Cerebellar nuclear complex (tissue), 1 donor: Measurements from ENCODE around the gene GRIN2B.

Experiments
- DNase-seq, 2 experiments: peaks; one replicate each; lab custom pipeline; 2025; lab: John Stamatoyannopoulos, UW

Gene GRIN2B

DNA sequence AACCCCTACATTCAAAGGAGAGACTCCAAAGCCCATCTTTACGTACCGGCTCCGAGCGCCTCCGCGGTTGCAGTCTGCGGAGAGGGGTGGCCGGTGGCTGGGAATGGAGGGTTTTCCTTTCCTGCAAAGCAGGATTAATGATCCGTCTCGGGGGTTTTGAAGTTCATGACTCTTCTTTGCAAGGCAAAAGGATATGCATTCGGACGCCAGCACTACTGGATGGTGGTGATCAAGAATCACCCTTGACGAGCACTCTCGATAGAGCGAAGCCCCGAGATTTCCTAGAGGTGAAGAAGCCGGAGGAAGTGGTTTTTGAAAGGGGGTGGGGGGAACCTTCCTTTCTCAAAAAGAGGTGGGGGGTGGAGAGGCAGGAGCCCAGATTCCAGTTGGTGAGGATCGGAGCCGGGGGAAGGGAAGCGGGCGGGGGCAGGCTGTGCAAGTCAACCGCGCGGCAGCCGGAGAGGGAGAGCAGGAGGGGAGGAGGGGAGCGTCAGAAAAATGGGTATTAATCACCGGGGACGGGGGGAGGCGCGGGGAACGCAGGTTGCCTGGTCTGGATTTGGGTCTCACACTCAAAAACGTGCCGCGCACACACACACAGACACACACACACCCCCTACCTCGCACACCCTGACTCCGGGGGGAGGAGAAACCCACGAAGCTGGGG is at the start of gene GRIN2B:
Gene GRIN2B, minus strand, starts transcription at position 307 of the 667 bp plus-strand sequence. CDS start 115,394 bp downstream, outside the sequence.
- no peak for DNase-seq

DNA sequence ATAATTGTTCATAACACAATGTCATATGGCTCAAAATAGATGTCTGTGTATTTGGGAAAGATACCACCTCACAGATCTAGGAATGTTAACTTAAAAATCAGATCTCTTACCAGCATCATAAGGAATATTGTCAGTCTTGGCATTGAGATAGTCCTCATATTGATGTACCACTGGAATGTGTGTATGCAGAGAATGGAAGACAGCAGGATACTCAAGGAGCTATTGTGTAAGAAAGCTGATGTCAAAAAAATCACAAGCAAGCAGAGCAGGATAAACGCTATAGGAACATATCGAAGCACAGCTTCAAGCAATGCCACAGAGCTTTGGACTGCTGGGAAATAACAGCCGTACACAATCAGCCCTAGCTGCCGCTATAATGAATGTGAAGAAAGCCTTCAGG is 45.1 kb upstream of the GRIN2B start:
- no peak for DNase-seq

DNA sequence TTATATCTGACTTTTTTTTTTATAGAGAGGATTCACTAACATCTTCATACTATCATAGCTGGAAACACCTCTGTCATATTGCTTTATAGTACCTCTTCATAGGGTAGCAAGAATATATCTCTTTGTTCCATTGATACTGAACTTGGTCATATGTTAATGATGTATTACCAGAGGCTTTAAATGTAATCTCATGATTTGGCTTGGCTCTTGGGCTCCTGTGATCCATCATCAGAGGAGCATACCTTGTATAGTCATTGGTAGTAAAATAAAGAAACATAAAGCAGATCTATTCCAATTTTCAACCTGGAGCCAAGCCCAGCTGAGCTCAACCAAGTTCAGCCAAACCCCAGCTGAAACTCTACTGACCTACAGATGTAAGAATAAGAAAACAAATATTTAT is 43.2 kb upstream of the GRIN2B start:
- DNase-seq, result no peak

DNA sequence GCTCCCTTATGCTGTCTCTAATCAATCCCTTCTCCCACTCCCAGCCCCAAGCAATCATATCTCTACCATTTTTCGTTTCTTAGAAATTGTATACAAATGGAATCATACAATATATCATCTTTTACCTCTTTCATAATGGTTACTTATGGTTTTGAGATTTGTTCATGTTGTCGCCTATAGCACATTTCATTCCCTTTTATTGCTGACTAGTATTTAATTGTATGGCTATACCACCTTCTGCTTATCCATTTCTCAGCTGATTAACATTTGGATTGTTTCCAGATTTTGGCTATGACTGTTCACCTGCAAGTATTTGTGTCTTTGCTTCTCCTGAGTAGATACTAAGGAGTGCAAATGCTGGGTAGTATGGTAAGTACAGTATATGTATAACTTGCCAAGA is 36.7 kb upstream of the GRIN2B start:
- no peak for DNase-seq

DNA sequence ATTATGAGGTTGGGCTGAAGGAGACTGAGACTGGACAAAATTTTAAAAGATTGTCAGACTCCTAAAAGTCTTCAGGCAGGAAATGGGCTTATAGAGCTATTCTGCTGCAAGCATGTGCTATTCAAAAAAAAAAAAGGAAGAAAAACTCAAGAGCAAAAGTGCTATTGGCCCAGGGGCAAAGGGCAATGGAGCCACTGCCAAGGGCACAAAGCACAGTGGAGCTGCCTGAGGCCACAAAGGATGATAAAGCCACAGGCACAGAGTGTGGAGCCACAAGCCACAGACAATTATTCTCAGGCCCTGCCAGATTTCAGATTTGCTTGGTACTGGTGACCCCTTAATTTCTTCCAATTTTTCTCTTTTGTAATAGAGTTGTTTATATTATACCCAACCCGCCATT is 29.6 kb upstream of the GRIN2B start:
- no peak for DNase-seq

DNA sequence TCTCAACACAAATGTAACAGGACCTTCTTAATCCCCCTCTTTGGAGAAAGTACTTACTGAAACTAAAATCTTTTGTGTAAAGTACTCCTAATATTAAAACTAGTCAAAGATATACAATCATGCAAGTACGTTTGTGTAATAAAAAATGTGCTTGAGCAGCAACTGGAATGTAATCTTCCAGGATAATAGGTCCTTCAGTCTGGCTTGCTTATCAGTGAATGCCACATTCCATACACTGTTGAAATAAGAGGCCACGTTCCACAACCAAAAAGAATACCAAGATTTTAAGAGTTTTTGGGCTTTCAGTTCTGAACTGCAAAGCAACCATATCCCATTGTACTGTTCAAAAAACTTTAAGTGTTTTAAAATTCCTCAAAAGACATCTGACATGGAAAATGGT is 26.2 kb upstream of the GRIN2B start:
- DNase-seq, result no peak

DNA sequence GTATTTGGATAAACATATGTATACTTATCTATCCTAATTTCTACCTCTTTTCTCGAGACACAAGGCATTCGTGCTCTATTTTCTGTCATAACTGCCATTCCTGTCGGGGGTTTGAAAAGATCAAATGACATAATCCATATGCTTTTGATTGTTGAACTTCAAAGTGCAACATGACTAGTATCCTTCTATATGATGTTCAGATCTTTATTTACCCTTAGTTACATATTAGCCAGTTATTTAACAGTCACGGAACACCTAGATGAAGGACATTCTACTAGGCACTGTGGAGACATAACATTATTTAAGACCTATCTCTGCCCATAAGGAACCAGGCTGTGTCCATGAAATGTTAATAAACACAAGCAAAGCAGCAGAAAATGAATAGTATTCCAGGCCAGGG is 11.2 kb upstream of the GRIN2B start:
- no peak for DNase-seq

DNA sequence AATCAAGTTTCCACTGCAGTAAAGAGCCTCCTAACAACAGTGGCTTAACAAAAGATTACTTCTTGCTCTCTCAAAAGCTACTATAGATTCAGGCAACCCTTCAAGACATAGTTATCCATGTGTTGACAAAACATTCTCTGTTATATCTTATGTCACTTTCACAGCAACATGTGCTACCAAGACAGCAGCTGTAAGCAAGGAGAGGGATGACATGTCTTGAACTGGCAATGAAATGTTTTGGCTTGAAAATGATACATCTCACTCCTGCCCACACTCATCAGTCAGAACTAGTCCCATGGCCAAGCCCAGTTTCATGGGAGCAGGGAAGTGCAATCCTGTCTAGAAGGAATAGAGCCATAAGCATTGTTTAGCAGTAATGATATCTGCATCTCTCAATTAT is 10.7 kb upstream of the GRIN2B start:
- no peak for DNase-seq

DNA sequence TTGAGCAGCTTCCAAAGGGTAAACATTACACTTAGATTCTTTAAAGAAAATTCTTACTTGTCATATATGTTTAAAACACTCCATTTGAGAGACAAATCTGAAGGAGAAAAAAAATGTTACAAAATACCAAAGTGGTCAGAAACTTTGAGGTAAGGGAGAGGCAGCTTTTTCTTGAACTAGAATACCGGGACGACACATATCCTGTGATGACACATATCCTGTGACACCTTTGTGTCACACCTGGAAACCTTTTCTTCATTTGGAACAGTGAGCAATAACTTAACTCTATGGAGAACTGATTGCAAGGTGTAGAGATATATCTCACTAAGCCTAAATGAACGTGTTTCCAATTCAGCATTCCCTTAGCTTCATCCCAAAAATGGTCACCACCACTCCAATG is 4.6 kb upstream of the GRIN2B start:
- DNase-seq, result no peak

DNA sequence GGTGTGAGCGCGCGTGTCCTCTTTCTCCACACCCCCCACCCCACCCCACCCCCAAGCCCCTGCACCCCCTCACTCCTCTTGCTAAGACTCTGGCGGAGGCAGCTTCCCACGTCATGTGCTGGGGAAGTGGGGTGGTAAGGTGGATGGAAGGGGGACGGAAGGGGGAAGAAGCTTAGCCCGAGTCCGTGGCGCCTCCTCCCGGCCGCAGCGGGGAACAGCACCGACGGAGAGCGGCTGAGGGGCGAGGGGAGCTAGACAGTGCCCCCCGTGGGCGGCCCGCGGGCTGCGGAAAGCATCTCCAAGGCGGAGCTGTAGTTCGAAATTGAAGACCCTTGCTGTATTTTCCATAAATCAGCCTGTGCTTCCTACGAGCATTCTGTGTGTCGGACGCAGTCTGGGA is 588 bp upstream of the GRIN2B start:
- no peak for DNase-seq

DNA sequence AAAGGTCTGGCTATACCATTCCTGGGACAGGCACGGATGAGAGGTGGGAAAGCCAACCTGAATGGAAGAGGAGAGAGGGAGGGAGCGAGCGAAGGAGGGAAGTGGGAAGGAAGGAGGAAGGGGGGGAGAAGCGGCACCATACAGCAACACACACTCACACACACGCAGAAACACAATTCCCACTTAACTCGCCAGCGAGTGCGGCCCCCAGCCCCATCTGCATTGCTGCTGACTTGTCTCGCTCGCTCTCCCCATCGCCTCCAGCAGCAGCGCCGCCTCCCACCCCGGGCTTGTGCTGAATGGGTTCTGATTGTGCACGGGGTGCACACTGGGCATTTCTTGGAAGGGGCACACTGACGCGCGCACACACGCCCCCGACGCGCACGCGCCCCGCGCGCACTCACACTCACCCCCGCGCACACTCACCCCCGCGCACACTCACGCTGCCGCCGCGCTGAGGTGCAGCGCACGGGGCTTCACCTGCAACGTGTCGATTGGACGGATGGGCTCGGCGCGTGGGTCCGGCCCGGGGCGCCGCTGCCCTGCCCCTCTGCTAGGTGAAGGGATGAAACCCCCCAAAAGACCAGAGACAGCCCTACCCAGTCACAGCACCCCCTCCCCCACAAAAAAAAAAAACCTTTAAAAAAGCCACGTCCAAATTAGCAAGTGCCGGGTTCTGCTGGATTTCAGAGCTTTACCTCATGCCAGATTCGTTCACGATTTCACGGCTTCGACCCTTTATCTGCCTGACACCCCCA is 685 bp downstream of the GRIN2B start:
- DNase-seq, result no peak

DNA sequence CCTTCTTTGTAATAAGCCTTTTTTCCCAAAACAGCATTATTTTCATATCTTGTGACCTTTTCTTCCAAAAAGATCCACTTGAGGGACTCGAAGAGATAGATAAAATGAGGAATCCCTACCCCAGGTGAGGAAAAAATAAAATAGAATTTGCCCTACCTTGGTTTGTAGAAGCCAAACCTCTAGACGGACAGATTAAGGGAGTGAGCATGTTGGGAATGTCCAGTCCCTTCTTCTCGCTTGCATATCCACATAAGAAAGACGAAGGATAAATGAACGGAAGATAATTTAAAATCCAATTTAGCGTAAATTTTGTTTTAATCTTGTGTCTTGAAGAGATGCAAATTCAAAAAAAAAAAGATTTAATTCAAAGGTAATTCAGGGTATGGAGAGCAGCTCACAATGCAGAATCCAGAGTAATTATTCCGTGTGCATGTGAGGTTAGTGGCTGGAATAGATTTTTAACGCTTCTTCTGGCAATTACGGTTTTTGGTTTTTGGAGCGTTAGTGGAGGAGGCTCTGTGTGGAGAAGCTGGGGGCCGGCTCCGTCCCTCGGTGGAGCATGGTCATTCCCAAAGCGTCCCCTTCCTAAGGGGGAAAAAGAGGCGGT is 1.5 kb downstream of the GRIN2B start:
- no peak for DNase-seq

DNA sequence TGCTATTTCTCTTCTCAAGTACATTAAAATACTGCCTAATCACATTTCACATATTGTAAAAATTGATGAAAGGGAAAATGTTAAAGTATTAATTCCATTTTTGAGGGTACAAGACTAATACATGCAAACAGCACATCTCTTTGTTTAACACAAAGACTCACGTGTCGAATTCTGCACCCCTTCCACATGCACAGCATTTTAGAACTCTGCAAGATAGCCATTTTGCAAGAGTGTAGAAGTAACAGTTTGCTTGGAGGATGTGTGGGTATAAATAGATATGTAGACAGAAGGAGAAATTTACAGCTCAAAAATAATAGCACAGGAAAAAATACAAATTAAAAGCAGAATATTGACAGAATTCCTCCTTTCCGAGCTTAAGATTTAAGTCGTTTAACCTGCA is 2.5 kb downstream of the GRIN2B start:
- no peak for DNase-seq

DNA sequence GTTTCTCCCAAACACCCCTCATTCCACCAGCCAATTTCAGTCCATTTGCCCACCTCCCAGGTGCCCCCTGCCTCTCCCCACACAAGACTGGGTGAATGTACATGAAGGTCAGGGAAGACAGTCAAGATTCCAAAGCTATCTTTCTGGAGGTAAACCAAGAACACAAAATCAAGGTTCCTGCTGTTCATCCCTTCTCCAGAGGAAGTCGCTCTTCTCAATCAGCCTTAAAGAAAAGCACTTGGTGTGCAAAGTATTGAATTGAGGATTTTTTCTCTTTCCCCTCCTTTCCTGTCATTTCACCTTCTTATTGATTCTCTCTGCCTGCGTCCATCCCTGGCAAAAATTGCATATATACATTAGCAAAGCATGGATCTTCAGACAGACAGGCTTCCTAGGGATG is 4.5 kb downstream of the GRIN2B start:
- no peak for DNase-seq

DNA sequence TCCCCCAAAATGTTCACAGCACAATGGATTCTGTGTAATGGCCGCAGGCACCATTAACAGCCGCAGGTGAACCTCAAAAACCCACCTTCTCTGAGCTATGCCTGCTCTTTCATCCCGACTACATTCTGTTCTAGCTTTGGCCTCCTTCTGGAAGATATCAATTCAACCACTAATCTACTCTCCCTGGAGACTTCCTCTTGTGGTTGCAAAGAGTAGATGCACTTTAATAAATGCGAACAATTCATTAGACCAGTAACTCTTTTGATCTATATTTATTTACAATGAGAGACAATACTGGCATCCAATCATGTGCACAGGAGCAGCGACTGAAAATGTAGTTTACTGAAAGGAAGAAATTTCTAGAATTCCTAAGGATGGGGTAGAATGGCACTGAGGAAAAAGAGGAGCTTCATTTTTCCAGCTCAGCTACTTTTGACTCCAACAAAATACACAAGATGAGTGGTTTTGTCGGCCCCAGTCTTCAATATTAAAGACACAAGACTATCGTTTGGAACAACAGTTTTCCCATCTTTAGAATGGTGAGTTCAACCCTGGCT is 5.3 kb downstream of the GRIN2B start:
- DNase-seq, result no peak

DNA sequence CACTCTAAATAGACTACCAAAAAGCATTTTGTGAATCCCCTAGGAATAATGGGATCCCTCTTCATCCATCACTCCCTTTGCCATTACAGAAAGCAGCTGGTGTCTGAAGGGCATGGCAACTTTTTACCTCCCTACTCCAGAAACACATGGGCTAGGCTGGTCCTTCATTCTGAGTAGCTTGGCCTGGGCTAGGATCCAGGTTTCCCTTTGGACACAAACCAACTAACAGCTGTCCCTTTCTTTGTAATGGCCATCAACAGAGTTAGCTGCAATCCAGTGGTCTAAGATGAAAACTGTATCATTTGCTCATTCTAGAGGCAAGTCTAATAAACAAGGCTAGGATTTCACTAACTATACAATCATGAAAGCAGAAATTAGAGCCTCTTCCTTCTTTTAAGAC is 7.4 kb downstream of the GRIN2B start:
- DNase-seq, result no peak

DNA sequence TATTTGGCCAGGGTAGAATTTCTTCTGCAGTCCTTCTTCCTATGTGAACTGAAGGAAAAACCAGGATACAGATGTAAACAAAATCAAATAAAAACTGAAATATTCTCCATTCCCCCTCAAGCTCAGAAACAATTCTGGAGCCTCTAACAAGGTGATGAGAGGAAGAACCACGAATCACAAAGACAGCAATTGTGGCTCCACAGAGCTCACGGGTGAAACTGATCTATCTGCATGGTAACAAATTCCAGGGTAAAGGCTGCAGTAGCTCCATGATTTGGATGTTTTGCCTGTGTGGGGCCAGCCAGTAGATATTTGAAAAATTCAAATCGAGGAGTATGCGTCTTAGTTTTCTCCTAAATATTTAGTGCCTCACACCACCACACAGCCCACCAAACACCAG is 10.6 kb downstream of the GRIN2B start:
- no peak for DNase-seq

DNA sequence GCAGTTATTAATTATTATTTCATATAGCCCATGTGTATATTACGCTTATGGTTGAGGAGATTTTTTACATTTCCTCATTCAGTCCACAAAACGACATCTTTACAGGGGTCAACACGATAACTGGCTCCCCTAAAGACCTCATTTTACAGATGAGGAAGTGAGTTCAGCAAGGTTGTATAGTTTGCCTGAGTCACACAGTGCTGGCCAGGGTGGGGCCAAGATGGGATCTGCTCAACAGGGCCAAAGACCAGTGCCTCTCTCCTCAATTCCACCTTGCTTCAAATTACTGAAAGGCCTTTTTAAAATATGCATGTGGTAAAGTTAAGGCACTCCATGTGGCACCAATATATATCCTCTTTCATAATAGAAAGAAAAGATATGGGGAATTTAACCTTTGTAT is 13.1 kb downstream of the GRIN2B start:
- DNase-seq, result no peak

DNA sequence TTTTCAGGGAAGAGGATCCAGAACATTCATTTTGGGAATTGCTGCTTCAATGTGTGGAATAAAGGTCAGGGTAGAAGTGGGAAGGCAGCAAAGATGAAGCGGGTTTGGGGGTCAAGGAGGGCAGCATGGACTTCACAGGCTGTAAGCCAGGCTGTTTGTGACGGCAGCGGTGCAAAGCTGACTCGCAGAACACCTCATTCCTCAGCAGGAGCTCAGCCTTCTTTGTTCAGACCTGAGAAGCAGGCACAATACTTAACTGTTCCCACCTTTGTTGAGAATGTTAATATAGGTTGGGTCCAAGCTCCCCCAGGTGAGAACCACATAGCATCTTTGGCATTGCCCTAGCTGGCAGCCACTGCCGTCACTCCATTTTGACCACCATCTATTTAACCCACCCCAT is 16.7 kb downstream of the GRIN2B start:
- DNase-seq, result no peak

DNA sequence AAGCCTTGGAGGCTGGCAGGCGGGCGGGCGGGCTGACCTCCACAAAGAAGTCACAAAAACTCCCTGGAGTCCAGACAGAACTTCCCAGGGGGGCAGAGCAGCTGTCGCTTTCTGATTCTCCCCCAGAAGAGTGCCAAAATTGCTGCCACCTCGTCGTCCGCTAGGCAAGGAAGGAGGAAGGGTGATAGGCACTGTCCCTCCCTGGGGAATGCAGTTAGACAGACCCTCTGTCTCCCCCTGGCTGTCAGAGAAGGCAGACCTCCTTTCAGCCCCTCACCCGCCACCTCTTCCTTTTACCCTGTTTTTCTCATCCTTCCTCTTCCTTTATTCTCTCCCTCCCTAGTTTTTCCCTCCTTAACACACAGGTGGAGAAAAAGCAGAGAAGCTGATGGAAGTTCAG is 18.7 kb downstream of the GRIN2B start:
- no peak for DNase-seq

DNA sequence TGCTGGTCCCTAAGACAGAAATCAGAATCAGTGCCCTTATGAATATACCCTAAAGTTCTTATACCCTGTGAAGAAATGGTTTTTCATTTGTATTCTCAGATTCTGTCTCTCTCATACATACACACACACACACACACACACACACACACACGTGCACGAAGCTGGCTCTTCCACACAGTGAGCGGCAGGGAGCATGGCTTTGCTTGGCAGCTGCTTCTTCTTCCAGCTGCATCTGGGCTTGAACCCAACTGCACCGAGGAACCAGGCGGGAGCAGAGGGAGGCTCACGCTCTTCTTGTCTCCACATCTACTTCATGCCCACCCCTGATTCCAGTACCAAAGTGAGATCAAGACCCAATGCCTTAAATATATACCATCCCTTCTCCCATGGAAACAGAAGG is 19.4 kb downstream of the GRIN2B start:
- DNase-seq, result no peak

DNA sequence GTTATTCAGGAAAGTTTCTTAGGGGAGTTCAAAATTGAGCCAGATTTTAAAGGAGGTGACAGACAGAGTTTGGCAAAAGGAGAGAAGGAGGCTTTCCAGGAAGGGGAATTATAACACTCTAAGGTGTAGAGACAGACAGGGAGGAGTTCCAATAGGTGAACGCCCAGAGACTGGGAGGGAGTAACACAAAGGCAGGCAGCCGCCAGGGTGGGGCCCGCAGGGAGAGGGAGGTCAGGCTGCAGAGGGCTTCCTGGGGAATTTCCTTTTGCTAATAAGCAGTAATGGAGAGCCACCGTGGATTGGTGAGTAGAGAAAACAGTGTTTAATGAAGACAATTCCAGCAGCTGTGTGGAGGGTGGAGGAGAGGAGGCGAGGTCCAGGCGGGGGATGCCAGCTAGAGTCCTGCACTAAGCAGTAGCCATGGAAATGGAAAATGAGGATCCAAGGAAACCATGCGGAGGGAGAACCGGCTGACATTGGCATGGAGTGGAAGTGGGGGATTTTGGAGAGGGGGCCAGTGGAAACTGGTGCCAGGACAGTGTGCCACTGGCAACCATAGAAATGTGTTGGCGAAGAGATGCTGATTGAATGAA is 22.2 kb downstream of the GRIN2B start:
- no peak for DNase-seq

DNA sequence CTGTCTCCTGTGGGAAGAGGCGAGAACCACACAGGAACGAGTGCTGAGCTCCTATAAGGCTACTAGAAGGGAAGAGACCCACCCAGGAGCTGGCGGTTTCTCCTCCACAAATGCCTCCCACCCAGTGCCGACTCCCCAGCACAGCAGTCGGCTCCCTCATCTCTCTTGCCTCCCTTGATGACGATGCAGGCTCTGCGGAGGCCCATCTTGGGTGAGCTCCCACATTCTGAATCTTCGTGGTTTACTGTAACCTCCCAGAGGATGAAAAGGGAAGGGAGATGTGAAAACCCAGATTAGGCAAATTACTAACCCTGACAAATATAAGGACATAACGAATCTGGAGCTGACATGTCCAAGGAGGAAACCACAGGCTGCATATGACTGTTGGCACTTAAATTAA is 23.8 kb downstream of the GRIN2B start:
- no peak for DNase-seq
